Thoracic aorta (tissue), 2 donors: ENCODE results near the gene ATF2. TPM values are rescaled to one million over a fixed set of nuclear protein-coding genes. Genes with fewer than 3 reads are reported as not detected.

ENCODE experiments used
- ATAC-seq: fragments of 150-250 bp; one replicate; pipeline ENCODE4 v1.8.0; 2017; ENCODE audit warnings: low read depth; ENCODE audit not compliant: insufficient number of reproducible peaks, low FRiP score
- DNase-seq: peaks from one replicate; pipeline ENCODE4 v3.0.0-alpha.2; 2020; ENCODE audit warnings: low spot score
- H3K27ac ChIP-seq, 2 donors: fragments of 200-600 bp; sonication (generic); 1 replicate in 1 of 2; 2 replicates in 1 of 2; pipeline ENCODE4 v1.5.1; 2016; ENCODE audit warnings: mild to moderate bottlenecking in 2 of 2, moderate library complexity in 2 of 2
- H3K27me3 ChIP-seq: fragments of 200-600 bp; sonication (generic); replicated peaks from 2 replicates; pipeline ENCODE4 v1.6.0; 2016; ENCODE audit warnings: mild to moderate bottlenecking; ENCODE audit not compliant: insufficient read depth
- H3K36me3 ChIP-seq: fragments of 200-600 bp; sonication (generic); one replicate; pipeline ENCODE4 v1.5.1; 2016
- H3K4me1 ChIP-seq, 2 donors: fragments of 200-600 bp; sonication (generic); 1 replicate in 1 of 2; 2 replicates in 1 of 2; pipeline versions ENCODE4 v1.5.1 to v1.6.0; 2016; ENCODE audit warnings: low read depth in 2 of 2, mild to moderate bottlenecking in 1 of 2; ENCODE audit not compliant: control insufficient read depth in 1 of 2
- H3K4me3 ChIP-seq: fragments of 200-600 bp; sonication (generic); 2 replicates; pipeline ENCODE4 v1.5.1; 2016; ENCODE audit warnings: mild to moderate bottlenecking
- H3K9me3 ChIP-seq: fragments of 200-600 bp; sonication (generic); 2 replicates; pipeline ENCODE4 v1.5.1; 2016
- CTCF ChIP-seq: fragments of 200-600 bp; sonication (generic); IDR thresholded peaks from one replicate; pipeline ENCODE4 v1.5.1; 2019; ENCODE audit warnings: antibody characterized with exemption
- total RNA-seq, 2 donors: library from RNA; depleted of rRNA; stranded (reverse); fragments of >200 nt; gene quantifications; one replicate each; pipeline versions ENCODE4 v1.1.0 to v1.2.3, GENCODE V29; 2016

Gene ATF2
- total RNA-seq, 2 donors from 2014 or later: 58.9 to 62.6 TPM

DNA sequence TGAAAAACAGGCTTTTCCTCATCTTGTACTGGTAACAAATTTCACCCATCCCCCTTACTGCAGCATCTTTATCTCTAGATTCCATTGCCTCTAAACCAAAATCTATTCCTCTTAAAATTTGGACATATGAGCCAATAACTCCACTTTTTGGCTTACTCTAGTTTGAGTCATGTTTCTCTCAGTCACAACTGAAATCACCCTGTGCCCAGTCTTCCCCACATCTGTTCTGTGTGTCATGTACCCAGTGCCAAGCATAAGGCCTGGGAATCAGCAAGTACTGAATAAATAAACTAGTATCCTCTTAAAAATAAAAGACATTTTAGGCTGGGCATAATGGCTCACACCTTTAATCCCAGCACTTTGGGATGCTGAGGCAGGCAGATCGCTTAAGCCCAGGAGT is 142.1 kb downstream of the ATF2 start:
- ATAC-seq (no peak), DNase-seq (no peak)
- Histone ChIP-seq H3K36me3 (no peaks in the 10 kb centered on the region), H3K27me3 (no peaks in the 10 kb centered on the region), H3K4me3 (no peak overlapping the region), H3K27ac (peak overlapping the region in 1 of 2 donors; percentile 50), H3K4me1 (peaks cover 12 to 15% of the 10 kb centered on the region in 2 donors), H3K9me3 (no peaks in the 10 kb centered on the region)
- TF ChIP-seq CTCF: no peak

DNA sequence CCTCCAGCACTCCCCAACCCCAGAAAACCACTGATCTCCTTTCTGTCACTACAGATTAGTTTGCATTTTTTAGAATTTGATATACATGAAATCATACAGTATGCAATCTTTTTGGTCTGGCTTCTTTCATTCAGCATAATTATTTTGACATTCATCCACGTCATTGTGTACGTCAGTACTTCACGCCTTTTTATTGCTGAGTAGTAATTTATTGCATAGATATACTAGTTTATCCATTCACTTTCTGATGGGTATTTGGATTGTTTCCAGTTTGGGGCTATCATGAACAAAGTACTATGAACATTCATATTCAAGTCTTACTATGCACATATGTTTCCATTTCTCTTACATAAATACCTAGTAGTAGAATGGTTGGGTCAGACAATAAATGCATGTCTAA is 142.8 kb downstream of the ATF2 start:
- ATAC-seq: no peak
- no peak overlapping the region for H3K27ac ChIP-seq
- H3K36me3 ChIP-seq: no peaks in the 10 kb centered on the region
- H3K9me3 ChIP-seq: no peaks in the 10 kb centered on the region
- no peak for DNase-seq
- H3K4me1 ChIP-seq: peaks cover 12 to 15% of the 10 kb centered on the region in 2 donors
- no peak for TF ChIP-seq CTCF
- no peak overlapping the region for H3K4me3 ChIP-seq
- H3K27me3 ChIP-seq: no peaks in the 10 kb centered on the region

DNA sequence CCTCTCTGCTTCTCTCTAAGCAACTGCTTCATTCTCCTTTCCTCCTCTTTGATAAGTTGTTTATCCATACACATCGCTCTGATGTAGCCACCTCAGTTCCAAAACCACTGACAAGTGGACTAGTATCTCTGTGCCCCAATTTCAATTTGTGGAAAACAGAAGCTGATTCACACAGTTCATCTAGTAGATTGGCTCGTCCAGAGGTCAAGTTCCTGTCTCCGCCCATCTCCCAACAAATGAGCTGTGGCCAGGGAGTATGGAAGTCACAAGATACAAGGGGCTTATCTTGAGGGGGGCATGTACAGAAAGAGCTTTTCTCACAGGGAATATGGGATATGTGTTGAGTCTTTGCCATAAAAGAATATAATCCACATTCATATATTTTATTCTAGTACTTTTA is 145.1 kb downstream of the ATF2 start:
- no peak for TF ChIP-seq CTCF
- ATAC-seq (no peak), DNase-seq (no peak)
- H3K27me3 ChIP-seq: no peaks in the 10 kb centered on the region
- no peaks in the 10 kb centered on the region for H3K36me3 ChIP-seq
- no peaks in the 10 kb centered on the region for H3K9me3 ChIP-seq
- H3K4me3 ChIP-seq: no peak overlapping the region
- H3K27ac ChIP-seq: no peak overlapping the region
- H3K4me1 ChIP-seq: peaks cover 6 to 10% of the 10 kb centered on the region in 2 donors

Other genes with a start within 250 kb of the ATF2 start
- gene CHN1, start 162.8 kb downstream of the ATF2 start, total RNA-seq: 10 to 100 TPM; 13.3 to 30.7 TPM
- 10 to 100 TPM; 48.1 to 74.5 TPM for gene ATP5MC3, start 13.5 kb upstream of the ATF2 start, total RNA-seq